Skeletal muscle tissue (tissue), 4 donors: Measurements from ENCODE around the gene TGM5. TPM values are rescaled to one million over a fixed set of nuclear protein-coding genes. Genes with fewer than 3 reads are reported as not detected.

Experiments
- H3K27ac ChIP-seq: one replicate; pipeline ENCODE4 v1.7.0; 2013; ENCODE audit warnings: mild to moderate bottlenecking, low read depth, low read length, inconsistent platforms
- H3K27me3 ChIP-seq, 3 donors: one replicate each; pipeline ENCODE4 v1.7.0; 2013; ENCODE audit warnings: low read length in 3 of 3; ENCODE audit not compliant: control insufficient read depth in 3 of 3, insufficient read depth in 3 of 3
- H3K36me3 ChIP-seq, 3 donors: one replicate each; pipeline ENCODE4 v1.7.0; 2013; ENCODE audit warnings: low read length in 3 of 3; ENCODE audit not compliant: control insufficient read depth in 3 of 3, insufficient read depth in 3 of 3
- H3K4me1 ChIP-seq, 3 donors: one replicate each; pipeline ENCODE4 v1.7.0; 2013; ENCODE audit warnings: low read length in 3 of 3, mild to moderate bottlenecking in 3 of 3; ENCODE audit not compliant: control insufficient read depth in 3 of 3, insufficient read depth in 3 of 3
- H3K4me3 ChIP-seq, 3 donors: one replicate each; pipeline ENCODE4 v1.7.0; 2013; ENCODE audit warnings: low read length in 3 of 3
- H3K9ac ChIP-seq, 3 donors: one replicate each; pipeline ENCODE4 v1.7.0; 2013; ENCODE audit warnings: low read length in 3 of 3, mild to moderate bottlenecking in 3 of 3, moderate library complexity in 2 of 3, low read depth in 1 of 3
- H3K9me3 ChIP-seq, 3 donors: one replicate each; pipeline ENCODE4 v1.7.0; 2013; ENCODE audit warnings: low read length in 3 of 3; ENCODE audit not compliant: control insufficient read depth in 3 of 3
- total RNA-seq: library from RNA; depleted of rRNA; stranded (reverse); fragments of >200 nt; gene quantifications from one replicate; pipeline ENCODE4 v1.2.3, GENCODE V29; 2014
- donor health status: Osteomylitis.

The TGM5 gene
- total RNA-seq, 1 donor from 2014 or later: not detected

DNA sequence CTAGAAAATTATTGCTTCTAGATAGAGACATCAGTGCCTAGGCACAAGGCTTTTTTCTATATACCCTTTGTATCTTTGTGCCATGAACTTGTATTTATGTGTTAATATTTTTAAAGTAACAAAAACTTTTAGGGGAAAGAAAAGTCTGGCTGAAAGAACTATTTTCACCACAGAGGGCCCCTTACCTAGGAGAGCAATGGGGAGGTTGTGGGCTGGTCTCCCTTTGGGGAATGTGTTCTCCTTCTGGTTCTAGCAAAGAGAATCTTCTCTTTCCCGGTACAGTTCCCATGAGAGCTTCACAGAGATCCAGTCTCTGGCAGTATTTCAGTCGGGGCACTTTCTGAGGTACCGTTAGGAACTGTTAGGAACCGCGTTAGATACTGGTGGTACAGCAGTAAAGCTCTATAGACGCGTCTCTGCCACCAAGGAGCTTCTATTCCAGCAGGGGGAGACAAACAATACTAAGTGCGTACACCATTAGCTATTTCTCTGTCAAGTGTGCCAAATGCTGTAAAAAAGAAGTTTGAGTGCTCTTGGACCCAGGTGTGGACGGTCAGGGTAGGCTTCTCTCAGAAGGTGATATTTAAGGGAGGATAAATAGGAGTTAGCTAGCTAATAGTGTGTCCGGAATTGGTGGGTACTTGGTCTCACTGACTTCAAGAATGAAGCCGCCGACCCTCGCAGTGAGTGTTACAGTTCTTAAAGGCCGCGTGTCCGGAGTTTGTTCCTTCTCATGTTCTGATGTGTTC, 41.4 kb downstream of the TGM5 start:
- Histone ChIP-seq H3K9me3 (no peaks in the 10 kb centered on the region), H3K4me1 (peaks cover 0 to 2% (median 0%) of the 10 kb centered on the region in 3 donors), H3K27me3 (no peaks in the 10 kb centered on the region), H3K27ac (no peak overlapping the region), H3K36me3 (no peaks in the 10 kb centered on the region), H3K4me3 (no peak overlapping the region), H3K9ac (no peak overlapping the region)

DNA sequence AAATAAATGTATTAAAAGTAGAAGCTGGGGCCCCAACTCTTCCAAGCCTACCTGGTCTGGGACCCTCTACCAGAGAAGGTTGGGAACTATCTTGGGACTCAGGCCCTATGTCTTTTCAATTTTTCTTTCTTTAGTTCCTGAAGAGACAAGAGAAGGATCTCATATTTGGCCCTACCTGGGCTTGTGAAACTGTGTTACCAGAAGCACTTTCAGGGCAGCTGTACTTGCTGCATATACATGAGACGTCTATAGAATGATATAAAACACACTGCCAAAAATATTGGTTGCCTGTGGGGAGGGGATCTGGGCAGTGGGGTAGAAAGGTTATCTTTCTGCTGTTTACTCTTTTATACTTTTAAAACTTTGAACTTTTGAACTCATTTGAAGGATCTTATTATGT, 45.3 kb downstream of the TGM5 start:
- H3K27me3 ChIP-seq: no peaks in the 10 kb centered on the region
- no peak overlapping the region for H3K27ac ChIP-seq
- H3K36me3 ChIP-seq: no peaks in the 10 kb centered on the region
- H3K9ac ChIP-seq: no peak overlapping the region
- H3K9me3 ChIP-seq: no peaks in the 10 kb centered on the region
- no peaks in the 10 kb centered on the region for H3K4me1 ChIP-seq
- no peak overlapping the region for H3K4me3 ChIP-seq

DNA sequence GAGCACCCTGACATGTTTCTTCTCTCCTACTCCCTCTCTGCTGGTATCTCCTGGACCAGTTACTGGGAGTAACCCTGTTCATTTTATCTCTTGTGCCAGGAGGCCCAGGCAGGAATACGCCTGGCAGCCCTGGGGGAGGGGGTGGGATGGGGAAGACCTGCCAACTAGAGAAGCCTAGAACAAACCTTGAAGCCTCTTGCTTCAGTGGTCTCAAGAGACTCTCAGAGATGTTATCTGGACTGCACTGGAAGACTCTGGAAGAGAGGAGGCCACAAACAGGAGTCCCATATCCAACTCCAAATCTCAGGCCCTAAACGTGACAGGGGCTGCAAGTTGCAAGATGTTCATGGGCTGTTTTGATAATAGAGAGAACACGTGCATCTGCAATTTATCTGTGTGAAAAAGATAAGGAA, 45.7 kb downstream of the TGM5 start, which contains the start of gene EPB42:
Gene EPB42, minus strand, starts transcription at position 28 of the 413 bp plus-strand sequence. CDS start 193 bp downstream, outside the sequence.
- Histone ChIP-seq H3K27ac (no peak within 1 kb of the TSS), H3K27me3 (no peaks in the 10 kb centered on the region), H3K4me3 (no peak within 1 kb of the TSS), H3K9ac (no peak within 1 kb of the TSS), H3K36me3 (no peaks in the 10 kb centered on the region), H3K4me1 (no peaks in the 10 kb centered on the region), H3K9me3 (no peaks in the 10 kb centered on the region)

DNA sequence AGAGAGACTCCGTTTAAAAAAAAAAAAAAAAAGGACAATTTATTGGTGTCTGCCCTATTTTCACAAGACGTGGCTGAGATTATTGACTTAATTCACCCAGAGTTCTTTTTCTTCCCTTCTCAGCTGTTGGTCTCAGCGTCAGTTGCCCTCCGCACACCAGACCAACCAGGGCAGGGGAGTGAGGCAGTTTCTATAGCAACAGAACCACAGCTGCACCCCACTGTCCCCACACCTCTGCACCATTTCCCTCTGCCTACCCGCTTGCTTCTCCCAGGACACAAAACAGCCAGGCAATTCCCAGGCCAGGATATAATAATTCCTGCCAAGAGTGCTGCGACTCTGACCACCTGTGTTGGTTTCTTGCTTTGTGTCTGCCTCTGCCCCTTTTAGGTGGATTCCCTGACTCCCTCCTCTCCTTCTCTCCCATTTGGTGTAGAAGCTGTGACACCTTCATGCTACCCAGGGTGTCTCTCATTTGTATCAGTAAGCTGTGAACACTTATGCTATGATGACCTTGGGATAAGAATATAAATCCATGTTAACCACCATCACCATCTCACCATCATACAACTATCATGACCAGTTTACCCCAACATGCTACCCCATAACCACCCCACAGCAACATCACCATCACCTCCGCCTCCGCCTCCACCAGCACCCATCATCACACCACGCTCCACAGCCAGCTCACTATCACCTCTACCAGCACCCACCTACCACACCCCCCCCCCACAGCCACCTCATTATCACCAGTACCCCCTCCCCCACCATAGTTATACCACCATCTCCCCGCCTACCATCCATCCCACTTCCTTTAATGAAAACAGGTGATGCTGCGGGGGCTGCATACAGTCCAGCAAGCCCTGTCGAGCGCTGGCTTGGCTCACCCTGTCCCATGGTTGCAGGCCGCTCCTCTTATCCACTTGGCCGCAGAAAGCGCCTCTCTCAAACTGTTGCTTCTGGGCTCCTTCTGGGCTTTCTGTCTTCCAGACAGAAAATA, 46.5 kb downstream of the TGM5 start:
- H3K9me3 ChIP-seq: no peaks in the 10 kb centered on the region
- no peak overlapping the region for H3K4me3 ChIP-seq
- no peak overlapping the region for H3K27ac ChIP-seq
- no peaks in the 10 kb centered on the region for H3K27me3 ChIP-seq
- no peaks in the 10 kb centered on the region for H3K36me3 ChIP-seq
- H3K4me1 ChIP-seq: no peaks in the 10 kb centered on the region
- no peak overlapping the region for H3K9ac ChIP-seq

DNA sequence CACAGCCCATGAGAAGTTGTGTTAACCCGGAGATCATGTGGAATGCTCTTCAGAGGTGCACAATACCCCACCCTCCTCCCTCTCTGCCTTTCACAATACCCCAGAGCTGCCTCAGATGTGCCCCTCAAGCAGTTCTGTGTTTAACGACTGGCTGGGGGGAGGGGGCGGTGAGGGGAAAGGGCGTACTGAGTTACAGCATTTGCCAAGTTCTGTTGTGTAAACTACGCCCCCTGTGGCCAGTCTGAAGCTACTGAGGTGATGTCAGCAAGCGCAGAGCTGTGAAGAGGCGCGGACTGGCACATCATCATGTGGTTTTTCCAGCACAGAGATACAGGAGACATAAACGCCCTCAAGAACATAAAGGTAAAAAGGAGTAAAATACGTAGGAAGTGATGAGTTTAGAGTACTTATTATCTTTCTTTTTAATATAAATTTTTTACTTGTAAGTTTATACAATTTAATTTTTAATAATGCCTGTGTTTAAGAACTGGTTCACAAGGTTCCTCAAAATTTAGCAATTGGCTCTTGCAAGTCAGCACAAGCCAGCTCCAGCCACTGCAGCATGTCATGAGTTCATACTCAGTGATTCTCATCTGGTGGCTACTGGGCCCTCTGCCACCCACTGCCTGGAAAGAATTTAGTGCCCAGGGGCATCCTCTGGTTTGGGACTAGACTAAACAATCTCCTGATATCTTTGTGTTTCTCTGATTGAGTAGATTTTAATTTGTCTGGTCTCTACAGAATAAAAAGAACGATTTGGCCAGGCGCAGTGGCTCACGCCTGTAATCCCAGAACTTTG, 47.6 kb downstream of the TGM5 start:
- H3K9ac ChIP-seq: no peak overlapping the region
- no peaks in the 10 kb centered on the region for H3K27me3 ChIP-seq
- H3K9me3 ChIP-seq: no peaks in the 10 kb centered on the region
- no peak overlapping the region for H3K27ac ChIP-seq
- peaks cover 0 to 2% (median 0%) of the 10 kb centered on the region in 3 donors for H3K4me1 ChIP-seq
- H3K36me3 ChIP-seq: no peaks in the 10 kb centered on the region
- H3K4me3 ChIP-seq: no peak overlapping the region

DNA sequence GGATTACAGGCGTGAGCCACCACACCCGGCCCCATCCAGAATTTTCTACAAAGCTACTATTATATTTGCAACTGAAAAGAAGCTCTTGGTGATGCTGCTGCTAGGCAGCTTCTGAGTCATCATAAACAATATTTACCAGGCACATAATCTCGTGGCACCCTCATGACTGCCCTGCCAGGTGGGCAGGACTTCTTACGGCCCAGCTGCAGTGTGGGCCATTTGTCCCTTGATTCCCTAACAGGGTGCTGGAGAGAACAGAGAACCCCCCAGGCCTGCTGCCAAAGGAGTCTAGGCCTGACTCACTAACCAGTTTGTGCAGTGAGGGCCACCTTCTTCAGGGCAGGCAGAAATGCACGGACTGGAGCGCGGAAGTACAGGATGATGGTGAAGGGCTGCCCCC, 50.8 kb downstream of the TGM5 start:
- H3K9me3 ChIP-seq: no peaks in the 10 kb centered on the region
- peaks cover 0 to 6% (median 0%) of the 10 kb centered on the region in 3 donors for H3K27me3 ChIP-seq
- H3K9ac ChIP-seq: no peak overlapping the region
- H3K27ac ChIP-seq: no peak overlapping the region
- H3K36me3 ChIP-seq: no peaks in the 10 kb centered on the region
- H3K4me1 ChIP-seq: peaks cover 0 to 2% (median 0%) of the 10 kb centered on the region in 3 donors
- no peak overlapping the region for H3K4me3 ChIP-seq

DNA sequence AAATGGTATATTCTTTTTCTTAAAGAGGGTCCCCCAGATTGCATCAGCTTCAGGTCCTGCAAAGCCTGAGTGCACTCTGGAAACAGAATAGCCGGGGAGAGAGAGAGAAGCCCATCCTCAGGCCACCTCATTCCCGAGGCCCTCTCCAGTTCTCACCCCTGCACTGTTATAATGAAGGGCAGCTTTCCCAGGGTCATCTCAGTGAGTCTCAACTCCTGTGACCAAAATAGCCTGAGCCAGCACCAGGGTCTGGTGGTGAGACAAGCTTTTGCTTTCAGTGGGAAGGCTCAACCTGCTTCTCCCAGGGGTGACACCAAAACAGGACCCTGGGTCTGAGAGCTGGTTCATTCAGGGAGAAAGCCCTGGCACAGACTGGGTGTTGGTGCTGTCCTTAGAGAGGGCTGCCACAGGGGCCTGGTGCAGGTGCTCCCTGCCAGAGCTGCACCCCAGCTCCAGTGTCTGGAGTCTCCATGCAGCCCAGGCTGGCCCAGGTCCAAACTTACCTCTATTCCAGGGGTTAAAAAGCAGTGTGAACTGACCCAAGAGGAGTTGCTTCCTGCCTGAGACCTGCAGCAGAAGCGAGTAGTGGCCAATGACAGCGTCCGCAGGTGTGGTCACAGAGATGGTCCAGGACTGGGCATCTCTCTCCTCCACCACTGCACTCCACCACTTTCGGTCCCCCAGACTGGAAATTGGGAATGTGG, 52.0 kb downstream of the TGM5 start:
- no peaks in the 10 kb centered on the region for H3K36me3 ChIP-seq
- peaks cover 0 to 2% (median 0%) of the 10 kb centered on the region in 3 donors for H3K4me1 ChIP-seq
- no peak overlapping the region for H3K27ac ChIP-seq
- H3K9me3 ChIP-seq: no peaks in the 10 kb centered on the region
- no peak overlapping the region for H3K4me3 ChIP-seq
- H3K9ac ChIP-seq: no peak overlapping the region
- peaks cover 0 to 16% (median 8%) of the 10 kb centered on the region in 3 donors for H3K27me3 ChIP-seq

DNA sequence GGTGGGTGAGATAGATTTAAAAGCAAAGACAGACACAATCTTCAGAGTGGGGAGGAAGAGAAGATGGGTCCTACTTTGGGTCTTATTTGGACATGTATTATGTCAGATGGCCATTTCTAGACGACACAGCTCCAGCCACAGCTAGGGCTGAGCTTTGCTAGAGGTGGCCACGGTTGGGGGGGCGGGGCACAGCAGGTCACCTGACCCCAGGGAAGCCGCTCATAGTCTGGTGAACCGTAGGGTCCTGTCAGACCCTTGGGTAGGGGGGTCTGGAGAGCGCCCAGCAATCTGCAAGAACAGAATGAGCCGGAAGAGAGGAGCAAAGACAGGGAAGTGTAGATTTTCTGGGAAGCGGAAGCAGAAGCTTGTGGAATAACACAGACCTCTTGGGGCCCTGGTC, 52.6 kb downstream of the TGM5 start:
- Histone ChIP-seq H3K9ac (no peak overlapping the region), H3K4me1 (peaks cover 0 to 2% (median 0%) of the 10 kb centered on the region in 3 donors), H3K36me3 (no peaks in the 10 kb centered on the region), H3K4me3 (no peak overlapping the region), H3K27me3 (peaks cover 0 to 21% (median 12%) of the 10 kb centered on the region in 3 donors), H3K9me3 (no peaks in the 10 kb centered on the region), H3K27ac (no peak overlapping the region)

DNA sequence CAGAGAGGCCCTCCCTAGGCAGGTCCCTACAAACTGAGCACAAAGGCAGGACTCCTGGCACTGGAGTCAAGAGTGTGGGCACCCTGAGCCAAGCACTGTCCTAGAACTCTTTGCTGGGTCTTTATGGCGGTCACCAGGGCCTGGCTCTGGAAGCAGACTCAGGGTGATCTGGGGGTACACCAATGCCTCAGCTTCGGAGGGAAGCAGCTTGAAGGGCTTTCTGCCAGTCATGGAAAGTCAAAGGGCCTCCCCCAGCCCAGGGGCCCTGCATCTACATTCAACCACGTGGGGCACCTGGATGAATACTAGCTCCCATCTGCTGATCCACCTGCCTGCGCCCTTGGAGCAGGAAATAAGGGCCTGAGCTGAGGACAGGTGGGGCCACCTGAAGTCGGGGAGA, 53.3 kb downstream of the TGM5 start:
- Histone ChIP-seq H3K4me1 (peaks cover 0 to 2% (median 0%) of the 10 kb centered on the region in 3 donors), H3K27ac (no peak overlapping the region), H3K27me3 (peaks cover 0 to 26% (median 16%) of the 10 kb centered on the region in 3 donors), H3K9ac (no peak overlapping the region), H3K36me3 (no peaks in the 10 kb centered on the region), H3K9me3 (no peaks in the 10 kb centered on the region), H3K4me3 (no peak overlapping the region)
